PFSK-1 (cell line): ENCODE results near the gene ERVW-1.

ENCODE experiments used
- POLR2AphosphoS5 ChIP-seq: IDR thresholded peaks from 2 replicates; pipeline ENCODE4 v1.6.1; 2012; ENCODE audit warnings: low read depth, mild to moderate bottlenecking, control low read depth, low read length, moderate library complexity
- TF ChIP-seq, protein P1 (sequence below), 2 experiments: IDR thresholded peaks; 2 replicates each; pipeline versions ENCODE4 v1.6.1 to v1.8.0; 2011 to 2012; ENCODE audit warnings: low read depth in 2 of 2, low read length in 2 of 2, control low read depth in 1 of 2, inconsistent platforms in 1 of 2, mild to moderate bottlenecking in 1 of 2, moderate library complexity in 1 of 2; ENCODE audit not compliant: insufficient read depth in 1 of 2

DNA sequence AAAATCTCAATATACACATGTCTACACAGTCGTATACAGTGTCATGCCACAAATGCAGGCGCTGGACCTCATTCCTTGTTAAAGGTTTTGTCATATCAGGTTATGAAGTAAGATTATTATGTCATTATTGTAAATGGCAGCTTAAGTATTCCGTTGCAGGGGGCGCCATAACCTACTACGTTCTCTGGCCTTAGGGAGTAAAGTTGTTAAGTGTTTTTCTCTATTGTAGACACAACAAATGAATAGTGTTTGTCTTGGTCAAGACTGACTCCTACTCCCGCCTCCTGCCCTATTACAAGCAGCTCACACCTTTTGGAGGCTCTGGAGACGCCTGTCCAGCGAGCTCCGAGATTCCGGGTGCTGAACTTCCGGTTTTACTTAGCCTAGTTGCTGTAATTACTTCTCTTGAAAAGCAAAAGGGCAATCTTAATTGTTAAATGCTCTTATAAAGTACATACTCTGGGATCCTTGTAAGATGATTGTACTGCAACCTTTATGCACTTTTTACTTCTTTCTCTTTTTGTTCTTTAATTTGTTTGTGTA is 29.5 kb downstream of the ERVW-1 start:
- TF ChIP-seq POLR2AphosphoS5, result peak; percentile 38; the same call in 1 of the 2 replicates
- TF ChIP-seq, protein P1, sequence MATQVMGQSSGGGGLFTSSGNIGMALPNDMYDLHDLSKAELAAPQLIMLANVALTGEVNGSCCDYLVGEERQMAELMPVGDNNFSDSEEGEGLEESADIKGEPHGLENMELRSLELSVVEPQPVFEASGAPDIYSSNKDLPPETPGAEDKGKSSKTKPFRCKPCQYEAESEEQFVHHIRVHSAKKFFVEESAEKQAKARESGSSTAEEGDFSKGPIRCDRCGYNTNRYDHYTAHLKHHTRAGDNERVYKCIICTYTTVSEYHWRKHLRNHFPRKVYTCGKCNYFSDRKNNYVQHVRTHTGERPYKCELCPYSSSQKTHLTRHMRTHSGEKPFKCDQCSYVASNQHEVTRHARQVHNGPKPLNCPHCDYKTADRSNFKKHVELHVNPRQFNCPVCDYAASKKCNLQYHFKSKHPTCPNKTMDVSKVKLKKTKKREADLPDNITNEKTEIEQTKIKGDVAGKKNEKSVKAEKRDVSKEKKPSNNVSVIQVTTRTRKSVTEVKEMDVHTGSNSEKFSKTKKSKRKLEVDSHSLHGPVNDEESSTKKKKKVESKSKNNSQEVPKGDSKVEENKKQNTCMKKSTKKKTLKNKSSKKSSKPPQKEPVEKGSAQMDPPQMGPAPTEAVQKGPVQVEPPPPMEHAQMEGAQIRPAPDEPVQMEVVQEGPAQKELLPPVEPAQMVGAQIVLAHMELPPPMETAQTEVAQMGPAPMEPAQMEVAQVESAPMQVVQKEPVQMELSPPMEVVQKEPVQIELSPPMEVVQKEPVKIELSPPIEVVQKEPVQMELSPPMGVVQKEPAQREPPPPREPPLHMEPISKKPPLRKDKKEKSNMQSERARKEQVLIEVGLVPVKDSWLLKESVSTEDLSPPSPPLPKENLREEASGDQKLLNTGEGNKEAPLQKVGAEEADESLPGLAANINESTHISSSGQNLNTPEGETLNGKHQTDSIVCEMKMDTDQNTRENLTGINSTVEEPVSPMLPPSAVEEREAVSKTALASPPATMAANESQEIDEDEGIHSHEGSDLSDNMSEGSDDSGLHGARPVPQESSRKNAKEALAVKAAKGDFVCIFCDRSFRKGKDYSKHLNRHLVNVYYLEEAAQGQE (IDR thresholded peaks at IDR 0.05; ENCODE audit: insufficient read depth in 1 of 2, low read depth in 2 of 2, low read length in 2 of 2), result no peak
